Inferior parietal cortex (tissue), 1 donor: ENCODE results near the gene RPL10.

ENCODE experiments used
- DNase-seq: peaks from one replicate; pipeline ENCODE4 v3.0.0-alpha.2; 2016; ENCODE audit errors: extremely low spot score

Gene RPL10

DNA sequence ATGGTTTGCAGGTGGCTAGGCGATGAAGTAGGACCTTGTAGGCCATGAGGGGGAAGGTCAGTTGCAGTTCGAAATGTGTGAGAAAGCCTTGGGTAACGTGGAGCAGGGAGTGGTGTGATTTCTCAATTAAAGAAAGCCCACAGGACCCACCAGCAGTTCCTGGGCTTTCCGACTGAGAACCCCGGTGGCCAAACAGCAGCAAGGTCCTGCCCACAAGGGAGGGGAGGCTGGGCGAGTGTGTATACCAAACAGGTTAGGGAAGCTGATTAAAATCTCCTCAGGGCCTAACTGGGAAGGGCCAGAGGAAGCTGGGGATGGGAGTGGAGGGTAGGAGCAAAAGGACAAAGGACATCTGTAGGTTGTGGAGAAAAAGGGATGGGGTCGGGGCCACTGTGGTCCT is 32.7 kb downstream of the RPL10 start:
- no peak for DNase-seq

DNA sequence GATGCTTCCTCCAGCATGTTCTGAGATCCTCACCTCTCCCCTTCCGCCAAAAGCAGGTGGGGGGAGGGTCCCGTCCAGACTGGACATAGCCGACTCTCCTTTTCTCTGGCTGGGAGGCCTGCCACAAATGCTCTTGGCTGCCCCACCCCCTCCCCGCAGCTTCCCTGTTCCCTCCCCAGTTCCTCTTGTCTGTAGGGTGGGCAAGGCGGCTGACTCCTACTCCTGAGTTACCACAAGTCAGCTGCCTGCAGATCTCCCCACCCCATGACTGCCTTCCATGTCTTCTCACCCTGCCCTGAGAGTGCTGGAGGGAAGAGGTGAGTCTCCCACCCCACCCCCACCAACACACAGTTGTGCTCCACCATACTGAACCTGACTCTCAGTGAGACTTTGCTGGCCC is 33.2 kb downstream of the RPL10 start:
- no peak for DNase-seq

DNA sequence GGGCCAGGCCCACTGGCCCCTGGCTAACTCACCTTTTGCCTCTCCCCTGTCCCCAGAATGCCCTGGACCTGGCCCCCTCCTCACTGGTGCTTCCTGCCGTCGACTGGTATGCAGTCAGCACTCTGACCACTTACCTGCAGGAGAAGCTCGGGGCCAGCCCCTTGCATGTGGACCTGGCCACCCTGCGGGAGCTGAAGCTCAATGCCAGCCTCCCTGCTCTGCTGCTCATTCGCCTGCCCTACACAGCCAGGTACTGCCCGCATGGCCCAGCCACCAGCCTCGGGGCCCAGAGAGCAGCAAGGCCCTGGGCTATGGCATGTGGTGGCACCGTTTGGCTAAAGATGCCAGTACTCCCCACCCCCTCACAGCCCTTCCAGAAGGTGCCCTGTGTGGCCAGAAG is 34.0 kb downstream of the RPL10 start:
- no peak for DNase-seq

DNA sequence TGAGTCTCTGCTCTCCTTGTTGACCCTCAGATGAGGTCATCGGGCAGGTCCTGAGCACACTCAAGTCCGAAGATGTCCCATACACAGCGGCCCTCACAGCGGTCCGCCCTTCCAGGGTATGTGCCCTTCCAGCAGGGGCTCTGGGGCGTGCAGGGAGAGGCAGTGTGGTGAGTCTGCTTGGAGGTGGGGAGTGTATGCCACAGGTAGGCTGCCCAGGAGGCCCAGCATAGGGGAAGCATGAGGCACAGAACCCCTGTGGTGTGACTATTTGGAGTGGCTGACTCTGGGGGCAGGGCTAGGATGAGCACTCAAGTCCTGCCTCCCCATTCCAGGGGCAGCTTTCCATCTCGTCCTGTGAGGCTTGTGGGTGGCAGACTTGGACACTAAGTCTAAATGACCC is 35.4 kb downstream of the RPL10 start:
- DNase-seq, result no peak

DNA sequence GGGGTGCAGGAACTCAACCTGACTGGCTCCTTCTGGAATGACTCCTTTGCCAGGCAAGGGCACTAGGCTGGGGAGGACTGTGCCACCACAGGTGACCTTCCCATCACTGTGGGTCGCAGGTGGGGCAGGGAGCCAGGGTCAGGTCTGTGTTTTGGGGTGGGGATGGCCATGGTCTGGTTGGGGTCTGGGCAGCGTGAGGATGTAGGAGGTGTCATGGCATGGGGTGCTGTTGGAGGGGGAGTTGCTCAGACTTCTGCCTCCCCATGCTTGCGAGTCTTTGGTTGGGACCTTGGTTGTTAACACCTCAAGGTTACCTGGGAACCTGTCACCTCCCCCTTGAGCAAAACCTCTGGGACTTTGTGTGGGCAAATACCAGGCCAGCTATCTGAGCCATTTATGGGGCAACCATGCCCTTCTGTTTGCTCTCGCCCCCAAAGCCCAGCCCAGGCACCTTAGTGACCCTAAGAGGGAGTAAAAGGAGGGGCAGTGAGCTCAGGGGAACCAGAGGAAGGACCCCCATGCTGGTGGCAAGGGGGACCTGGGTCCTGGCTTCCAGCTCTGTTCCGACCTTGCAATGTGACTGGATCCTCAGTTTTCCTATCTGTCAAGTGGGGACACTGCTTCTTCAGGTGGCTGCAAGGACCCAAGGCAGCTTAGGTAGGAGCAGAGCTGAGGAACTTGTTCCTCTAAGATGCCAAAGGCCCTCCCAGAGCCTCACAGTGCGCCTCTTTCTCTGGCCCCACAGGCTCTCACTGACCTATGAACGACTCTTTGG is 36.4 kb downstream of the RPL10 start:
- DNase-seq, result no peak

DNA sequence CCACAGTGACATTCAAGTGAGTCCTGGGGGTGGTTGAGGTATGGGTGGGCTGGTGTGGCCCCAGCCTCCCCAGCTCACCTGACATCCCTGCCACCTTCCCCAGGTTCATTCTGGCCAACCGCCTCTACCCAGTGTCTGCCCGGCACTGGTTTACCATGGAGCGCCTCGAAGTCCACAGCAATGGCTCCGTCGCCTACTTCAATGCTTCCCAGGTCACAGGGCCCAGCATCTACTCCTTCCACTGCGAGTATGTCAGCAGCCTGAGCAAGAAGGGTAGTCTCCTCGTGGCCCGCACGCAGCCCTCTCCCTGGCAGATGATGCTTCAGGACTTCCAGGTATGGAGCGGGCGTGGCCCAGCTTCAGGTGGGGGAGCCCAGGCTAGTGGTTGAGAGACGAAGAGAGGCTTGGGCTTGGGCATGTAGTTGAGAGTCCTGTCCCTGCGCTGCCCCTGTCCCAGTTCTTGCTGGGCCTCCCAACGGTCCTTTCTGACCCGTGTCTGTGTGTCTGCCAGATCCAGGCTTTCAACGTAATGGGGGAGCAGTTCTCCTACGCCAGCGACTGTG is 37.1 kb downstream of the RPL10 start:
- no peak for DNase-seq

DNA sequence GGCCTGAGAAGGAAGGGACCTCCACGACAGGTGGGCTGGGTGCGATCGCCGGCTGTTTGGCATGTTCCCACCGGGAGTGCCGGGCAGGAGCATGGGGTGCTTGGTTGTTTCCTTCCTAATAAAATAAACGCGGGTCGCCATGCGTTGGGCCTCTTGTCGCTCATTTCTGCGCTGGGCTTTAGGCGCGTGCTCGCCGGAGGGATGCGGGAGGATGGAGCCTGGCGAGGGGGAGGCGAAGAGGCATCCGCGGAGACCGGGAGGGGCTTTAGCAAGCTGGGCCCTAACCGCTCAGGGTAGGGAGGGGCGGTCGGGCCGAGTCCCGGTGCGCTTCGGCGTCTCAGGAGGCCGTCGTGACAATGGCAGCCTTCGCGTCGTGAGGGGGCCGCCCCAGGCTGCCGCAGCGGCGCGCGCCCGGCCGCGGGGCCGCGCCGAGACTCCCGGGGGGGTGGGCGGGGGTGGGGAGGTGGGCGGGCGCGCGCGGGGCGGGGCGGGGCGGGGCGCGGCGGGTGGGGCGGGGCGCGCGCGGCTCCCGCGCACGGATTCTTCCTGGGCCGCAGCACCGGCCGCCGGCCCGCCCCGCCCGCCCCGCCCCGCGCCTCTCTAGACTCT is 38.3 kb downstream of the RPL10 start:
- DNase-seq, result no peak

DNA sequence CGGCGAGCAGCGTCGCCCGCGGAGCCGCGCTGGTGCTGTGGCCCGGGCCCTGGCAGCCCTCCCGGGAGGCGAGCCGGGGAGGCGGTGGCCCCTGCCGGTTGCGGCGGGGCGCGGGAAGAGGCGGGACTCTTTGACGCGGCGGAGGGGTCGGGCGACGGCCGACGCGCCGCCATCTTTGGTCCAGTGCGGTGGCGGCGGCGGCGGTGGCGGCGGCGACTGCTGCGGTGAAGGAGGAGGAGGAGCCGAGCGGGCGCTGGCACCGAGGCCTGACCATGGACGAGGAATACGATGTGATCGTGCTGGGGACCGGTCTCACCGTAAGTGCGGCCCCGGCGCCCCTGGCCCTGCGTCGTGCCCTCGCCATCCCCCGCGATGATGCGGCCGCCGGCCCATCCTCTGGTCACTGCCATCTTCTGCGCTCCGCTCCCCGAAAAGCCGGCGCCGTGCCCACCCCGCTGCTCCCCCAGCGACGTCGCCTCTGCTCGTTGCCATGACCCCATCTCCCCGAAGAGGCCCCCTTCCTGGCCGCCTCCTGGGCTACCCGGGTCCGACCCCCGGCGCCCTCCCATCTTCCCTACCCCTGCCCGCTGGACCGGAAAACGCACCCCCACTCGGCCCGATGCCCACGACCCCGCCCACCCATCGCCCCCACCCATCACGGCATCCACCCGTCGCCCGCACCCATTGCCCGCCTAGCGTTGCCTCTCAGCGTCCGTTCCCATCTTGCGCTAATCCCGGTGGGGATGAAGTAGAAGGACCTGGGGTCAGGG is 39.0 kb downstream of the RPL10 start, which contains the start of gene GDI1:
TSS of gene GDI1 (plus strand) at position 172 of the 770 bp plus-strand sequence. CDS start at position 273, 101 bp downstream.
- no peak for DNase-seq

DNA sequence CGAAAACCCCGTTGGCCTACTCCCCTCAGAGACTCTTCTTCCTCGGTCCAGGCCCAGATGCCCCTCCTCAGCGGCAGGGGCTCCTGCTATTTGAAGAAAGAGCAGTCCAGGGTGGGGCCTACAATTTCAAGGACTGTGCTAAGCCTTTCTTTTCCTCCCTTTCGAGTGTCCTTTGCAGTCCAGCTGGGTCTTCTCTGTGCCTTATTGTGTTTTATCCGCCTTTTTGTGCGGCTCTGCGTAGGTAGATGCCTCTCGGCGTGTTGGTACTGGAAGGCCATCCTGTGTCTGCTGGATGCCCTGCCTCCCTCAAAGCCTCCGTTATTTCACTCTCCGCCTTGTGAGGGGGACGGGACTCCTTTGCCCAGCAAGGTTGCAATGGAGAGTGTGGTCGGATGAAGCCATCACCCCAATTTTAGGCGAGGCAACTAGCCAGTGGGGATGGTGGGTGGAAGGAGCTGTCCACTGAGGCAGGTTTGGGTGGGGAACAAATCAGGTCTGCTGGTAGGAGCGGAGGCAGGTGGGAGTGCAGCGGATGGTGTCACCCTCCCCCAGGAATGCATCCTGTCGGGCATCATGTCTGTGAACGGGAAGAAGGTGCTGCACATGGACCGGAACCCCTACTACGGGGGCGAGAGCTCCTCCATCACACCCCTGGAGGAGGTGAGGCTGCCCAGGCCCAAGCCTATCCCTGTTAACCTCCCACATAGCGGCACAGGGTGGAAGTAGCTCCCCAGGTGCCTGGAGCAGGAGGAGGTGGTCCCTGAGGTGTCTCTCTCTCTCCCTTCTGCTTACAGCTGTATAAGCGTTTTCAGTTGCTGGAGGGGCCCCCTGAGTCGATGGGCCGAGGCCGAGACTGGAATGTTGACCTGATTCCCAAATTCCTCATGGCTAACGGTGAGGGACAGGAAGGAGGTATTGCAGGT is 40.1 kb downstream of the RPL10 start:
- DNase-seq, result no peak

DNA sequence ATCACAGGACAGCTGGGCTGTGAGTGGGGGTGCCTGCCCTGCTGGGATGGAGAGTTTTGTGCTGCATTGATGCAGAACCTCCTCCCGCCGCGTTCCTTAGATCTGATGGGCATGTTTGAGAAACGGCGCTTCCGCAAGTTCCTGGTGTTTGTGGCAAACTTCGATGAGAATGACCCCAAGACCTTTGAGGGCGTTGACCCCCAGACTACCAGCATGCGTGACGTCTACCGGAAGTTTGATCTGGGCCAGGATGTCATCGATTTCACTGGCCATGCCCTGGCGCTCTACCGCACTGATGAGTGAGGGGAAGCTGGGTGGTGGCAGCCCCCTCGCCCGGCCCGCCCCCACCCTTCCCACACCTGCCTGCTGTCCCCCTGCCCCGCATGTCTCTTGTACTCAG is 41.7 kb downstream of the RPL10 start:
- DNase-seq, result no peak

DNA sequence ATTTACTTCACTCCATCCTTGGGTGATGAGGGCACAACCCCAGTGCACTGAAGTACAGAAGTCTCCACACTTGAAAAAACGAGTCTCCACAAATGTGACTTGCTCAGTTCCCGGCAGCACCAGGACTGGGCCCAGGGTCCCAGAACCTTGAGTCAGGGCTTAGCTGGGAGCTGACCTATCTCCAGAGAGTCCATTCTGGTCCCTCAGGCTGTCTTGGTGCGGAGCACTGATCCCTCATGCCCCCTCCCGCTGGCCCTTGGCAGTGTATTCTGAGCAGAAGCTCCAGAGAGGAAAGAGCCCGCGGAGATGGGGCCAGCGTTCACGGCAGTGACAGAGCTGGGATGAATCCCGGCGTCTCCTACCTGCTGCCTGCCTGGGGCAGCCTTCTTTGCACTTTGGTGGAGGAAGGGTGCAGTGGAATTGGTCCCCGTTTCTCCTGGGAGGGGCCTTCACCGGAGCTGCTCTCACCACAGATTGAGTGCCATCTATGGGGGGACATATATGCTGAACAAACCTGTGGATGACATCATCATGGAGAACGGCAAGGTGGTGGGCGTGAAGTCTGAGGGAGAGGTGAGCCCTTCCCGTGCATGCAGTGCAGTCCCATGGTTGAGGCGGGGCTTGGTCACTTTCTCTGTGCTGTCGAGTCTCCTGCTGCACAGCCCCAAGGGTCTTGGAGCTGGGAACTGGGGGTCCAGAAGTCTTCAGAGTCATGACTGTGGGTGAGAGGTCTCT is 42.6 kb downstream of the RPL10 start:
- DNase-seq, result no peak

DNA sequence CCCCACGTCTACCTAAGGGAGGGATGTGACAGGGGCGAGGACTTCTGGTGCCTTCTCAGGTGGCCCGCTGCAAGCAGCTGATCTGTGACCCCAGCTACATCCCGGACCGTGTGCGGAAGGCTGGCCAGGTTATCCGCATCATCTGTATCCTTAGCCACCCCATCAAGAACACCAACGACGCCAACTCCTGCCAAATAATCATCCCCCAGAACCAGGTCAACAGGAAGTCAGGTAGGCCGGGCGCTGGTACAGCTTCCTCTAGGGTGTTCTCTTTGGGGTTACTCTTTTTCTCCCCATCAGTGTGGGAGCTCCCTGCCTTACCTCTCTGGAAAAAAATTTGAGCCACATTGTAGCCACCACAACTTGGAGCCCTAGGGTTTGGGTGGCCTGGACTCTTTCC is 43.4 kb downstream of the RPL10 start:
- no peak for DNase-seq

DNA sequence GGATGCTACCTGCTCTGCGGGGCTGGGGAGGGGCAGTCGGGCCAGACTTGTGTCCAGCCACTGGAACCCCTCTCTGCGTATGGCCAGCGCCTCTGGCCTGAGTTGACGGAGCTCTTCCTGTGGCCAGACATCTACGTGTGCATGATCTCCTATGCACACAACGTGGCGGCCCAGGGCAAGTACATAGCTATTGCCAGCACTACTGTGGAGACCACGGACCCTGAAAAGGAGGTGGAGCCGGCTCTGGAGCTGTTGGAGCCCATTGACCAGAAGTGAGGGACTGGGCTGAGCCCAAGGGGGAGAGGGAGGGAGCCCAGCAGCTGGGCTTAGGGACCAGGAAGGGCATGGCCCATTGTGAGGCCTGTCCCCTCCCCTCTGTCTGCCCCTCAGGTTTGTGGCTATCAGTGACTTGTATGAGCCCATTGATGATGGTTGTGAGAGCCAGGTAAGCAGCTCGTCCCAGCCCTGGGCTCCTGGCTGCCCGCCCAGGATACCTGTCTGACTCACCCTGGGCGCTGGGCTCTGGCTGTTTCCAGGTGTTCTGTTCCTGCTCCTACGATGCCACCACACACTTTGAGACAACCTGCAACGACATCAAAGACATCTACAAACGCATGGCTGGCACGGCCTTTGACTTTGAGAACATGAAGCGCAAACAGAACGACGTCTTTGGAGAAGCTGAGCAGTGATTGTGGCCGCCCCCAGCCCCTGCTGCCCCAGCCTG is 44.0 kb downstream of the RPL10 start:
- no peak for DNase-seq

DNA sequence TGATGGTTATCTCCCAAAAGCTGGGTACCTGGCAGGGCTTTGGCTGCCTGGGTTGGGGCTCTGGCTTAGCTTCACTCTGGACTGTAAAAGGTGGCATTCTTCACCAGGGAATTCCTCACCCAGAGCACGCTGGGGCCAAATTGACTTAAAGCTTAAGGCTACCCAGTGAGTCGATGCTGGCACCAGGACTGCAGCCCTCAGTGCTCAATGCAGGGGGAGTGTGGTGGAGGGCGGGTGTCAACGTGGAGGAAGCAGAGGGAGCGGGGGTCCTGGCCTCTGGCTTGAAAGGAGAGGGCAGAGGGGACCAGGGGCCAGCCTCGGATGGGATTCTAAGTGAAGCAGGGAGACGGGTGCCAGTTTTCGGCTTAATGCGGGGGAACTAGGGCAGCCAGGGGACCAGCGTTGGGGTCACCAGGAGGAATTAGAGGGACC is 45.3 kb downstream of the RPL10 start:
- no peak for DNase-seq

DNA sequence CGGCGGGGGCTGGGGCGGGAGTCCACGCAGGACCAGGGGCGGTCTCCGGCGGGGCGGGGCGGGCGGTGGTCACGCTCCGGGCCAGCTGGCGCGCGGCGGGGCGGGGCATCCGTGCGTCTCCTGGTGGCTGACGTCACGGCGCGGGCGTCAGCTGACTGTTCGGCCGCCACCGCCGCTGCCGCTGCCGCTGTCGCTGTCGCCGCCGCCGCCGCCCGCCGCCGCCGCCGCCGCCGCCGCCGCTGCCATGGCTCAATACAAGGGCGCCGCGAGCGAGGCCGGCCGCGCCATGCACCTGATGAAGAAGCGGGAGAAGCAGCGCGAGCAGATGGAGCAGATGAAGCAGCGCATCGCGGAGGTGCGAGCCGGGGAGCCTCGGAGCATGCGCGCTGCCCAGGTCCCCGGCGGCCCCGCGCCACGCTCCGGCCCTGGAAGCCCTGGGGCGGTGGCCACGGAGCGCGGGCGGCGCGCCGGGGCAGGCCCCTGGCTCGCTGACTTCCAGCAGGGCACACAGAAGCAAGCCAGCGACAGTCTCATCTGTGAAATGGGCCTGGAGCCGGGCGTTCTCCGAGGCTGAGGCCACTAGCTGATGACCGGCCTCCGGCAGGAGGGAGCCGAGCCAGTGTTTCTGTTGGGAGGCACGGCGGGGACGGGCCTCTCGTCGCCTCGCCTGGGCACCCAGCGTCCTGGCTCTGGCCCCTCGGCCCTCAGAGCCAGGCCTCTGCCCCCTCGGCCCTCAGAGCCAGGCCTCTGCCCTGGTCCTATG is 46.0 kb downstream of the RPL10 start, which contains the start of gene FAM50A:
TSS of gene FAM50A (plus strand) at position 150 of the 763 bp plus-strand sequence. CDS start at position 245, 95 bp downstream.
- DNase-seq, result no peak

DNA sequence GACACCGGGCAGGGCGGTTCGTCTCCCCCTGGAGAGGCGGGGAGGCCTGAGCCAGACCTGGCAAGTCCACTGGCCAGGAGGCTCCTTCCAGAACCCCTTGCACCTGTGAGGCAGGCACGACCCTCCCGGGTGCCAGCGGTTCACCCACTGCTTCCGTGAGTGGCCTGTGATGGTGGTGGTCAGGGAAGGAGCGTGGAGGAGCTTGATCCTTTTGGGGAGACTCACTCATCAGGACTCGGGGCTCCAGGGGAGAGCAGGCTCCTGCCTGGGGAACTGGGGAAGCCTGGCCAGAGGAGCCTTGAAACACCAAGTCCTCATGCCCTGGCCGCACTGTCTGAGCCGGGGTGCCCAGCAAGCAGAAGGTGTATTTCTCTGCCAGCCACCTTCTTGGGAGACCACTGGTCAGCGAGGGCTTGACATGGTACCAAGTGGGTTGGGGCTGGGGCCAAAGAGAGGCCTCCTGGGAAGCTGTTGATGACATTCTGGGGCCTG is 46.6 kb downstream of the RPL10 start:
- no peak for DNase-seq

DNA sequence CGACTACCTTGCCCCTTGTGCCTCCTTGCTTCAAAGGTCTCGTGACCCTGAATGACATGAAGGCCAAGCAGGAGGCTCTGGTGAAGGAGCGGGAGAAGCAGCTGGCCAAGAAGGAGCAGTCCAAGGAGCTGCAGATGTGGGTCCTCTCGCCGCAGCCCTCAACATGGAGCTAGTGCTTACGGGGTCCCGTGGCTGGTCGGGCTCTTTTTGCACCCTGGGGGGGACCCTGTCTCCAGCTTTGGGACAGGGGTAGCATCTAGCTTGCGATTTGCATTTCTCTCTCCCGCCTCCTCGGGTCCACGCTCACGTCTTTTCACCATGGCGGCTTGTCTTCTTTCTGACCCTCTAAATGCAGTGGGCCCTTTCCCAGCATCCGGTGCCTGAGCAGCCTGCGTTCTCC is 47.6 kb downstream of the RPL10 start:
- no peak for DNase-seq

DNA sequence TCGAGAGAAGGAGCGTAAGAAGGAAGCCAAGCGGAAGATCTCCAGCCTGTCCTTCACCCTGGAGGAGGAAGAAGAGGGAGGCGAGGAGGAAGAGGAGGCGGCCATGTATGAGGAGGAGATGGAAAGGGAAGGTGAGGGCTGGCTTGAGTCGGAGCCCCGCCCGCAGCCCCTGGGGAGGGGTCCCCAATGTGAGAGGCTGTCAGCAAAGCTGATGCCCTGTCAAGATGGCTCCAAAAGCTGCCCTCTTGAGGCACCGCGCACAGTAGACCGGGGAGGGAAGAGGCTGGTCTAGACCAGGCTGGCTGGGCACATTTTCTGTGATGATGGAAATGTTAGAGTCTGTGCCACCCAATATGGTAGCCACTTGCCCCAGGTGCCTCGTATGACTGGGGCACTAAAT is 48.3 kb downstream of the RPL10 start:
- DNase-seq, result no peak

DNA sequence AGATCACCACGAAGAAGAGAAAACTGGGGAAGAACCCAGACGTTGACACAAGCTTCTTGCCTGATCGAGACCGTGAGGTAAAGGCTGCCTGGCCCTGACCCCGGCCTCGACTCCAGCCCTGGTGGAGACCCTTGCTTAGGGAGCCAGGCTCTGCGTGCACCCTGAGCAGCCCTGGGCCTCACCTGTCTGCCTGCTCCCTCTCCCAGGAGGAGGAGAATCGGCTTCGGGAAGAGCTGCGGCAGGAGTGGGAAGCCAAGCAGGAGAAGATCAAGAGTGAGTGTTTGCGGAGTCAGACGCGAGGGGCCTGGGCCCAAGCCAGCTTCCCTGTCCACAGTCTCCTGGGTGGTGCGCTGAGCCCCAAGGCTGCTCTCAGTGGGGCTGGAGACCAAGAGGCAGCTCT is 50.3 kb downstream of the RPL10 start:
- DNase-seq, result no peak
